ENCODE data around the gene ST6GALNAC5.

The ST6GALNAC5 gene

GRCh38 chr1:77037038-77037437 is 169.8 kb downstream of the ST6GALNAC5 start:
- no peak for TF ChIP-seq EZH2 (optimal IDR thresholded peaks at IDR 0.05; ENCODE audit: low read depth, low read length)
- no peak for TF ChIP-seq CTCF (IDR thresholded peaks at IDR 0.05; ENCODE audit: low read length)
- TF ChIP-seq EZH2phosphoT487 (IDR thresholded peaks at IDR 0.05; ENCODE audit: low read length): no peak
- Histone ChIP-seq H3K79me2 (ENCODE audit: low read length) (no peaks in the 10 kb centered on the region), H4K20me1 (ENCODE audit: insufficient read depth, low read length) (no peaks in the 10 kb centered on the region), H3K9ac (ENCODE audit: low read length) (no peak overlapping the region), H3K4me1 (ENCODE audit: low read length) (no peaks in the 10 kb centered on the region), H3K4me3 (ENCODE audit: low read length) (no peak overlapping the region), H2AFZ (ENCODE audit: low read length) (no peak overlapping the region), H3F3A (ENCODE audit: insufficient read depth, low read length) (no peaks in the 10 kb centered on the region), H3K27ac (ENCODE audit: low read length) (no peak overlapping the region), H3K9me3 (replicated peaks; ENCODE audit: insufficient read depth, low read length) (no peaks in the 10 kb centered on the region), H3K4me2 (ENCODE audit: low read depth, low read length) (no peak overlapping the region), H3K36me3 (replicated peaks; ENCODE audit: insufficient read depth, low read length) (no peaks in the 10 kb centered on the region), H3K27me3 (replicated peaks; ENCODE audit: insufficient read depth, low read length) (no peaks in the 10 kb centered on the region), H3K9me2 (replicated peaks; ENCODE audit: insufficient read depth, low read length) (no peaks in the 10 kb centered on the region)
- DNase-seq: no peak

GRCh38 chr1:77038000-77038399 is 170.7 kb downstream of the ST6GALNAC5 start:
- H3K27ac ChIP-seq (ENCODE audit: low read length): no peak overlapping the region
- H3K79me2 ChIP-seq (ENCODE audit: low read length): no peaks in the 10 kb centered on the region
- H3K4me1 ChIP-seq (ENCODE audit: low read length): no peaks in the 10 kb centered on the region
- no peak overlapping the region for H3K9ac ChIP-seq (ENCODE audit: low read length)
- no peaks in the 10 kb centered on the region for H3K27me3 ChIP-seq (replicated peaks; ENCODE audit: insufficient read depth, low read length)
- no peaks in the 10 kb centered on the region for H4K20me1 ChIP-seq (ENCODE audit: insufficient read depth, low read length)
- no peak overlapping the region for H3K4me2 ChIP-seq (ENCODE audit: low read depth, low read length)
- no peak overlapping the region for H3K4me3 ChIP-seq (ENCODE audit: low read length)
- H3K36me3 ChIP-seq (replicated peaks; ENCODE audit: insufficient read depth, low read length): no peaks in the 10 kb centered on the region
- no peaks in the 10 kb centered on the region for H3F3A ChIP-seq (ENCODE audit: insufficient read depth, low read length)
- H3K9me2 ChIP-seq (replicated peaks; ENCODE audit: insufficient read depth, low read length): no peaks in the 10 kb centered on the region
- no peak for TF ChIP-seq EZH2 (optimal IDR thresholded peaks at IDR 0.05; ENCODE audit: low read depth, low read length)
- TF ChIP-seq CTCF (IDR thresholded peaks at IDR 0.05; ENCODE audit: low read length): no peak
- TF ChIP-seq EZH2phosphoT487 (IDR thresholded peaks at IDR 0.05; ENCODE audit: low read length): no peak
- no peaks in the 10 kb centered on the region for H3K9me3 ChIP-seq (replicated peaks; ENCODE audit: insufficient read depth, low read length)
- H2AFZ ChIP-seq (ENCODE audit: low read length): no peak overlapping the region
- no peak for DNase-seq

- no peaks in the 10 kb centered on the region for H3K79me2 ChIP-seq (ENCODE audit: low read length)
- no peak overlapping the region for H3K27ac ChIP-seq (ENCODE audit: low read length)
Measured at GRCh38 chr1:77039111-77039510, 171.8 kb downstream of the ST6GALNAC5 start.

More at GRCh38 chr1:77039111-77039510, 171.8 kb downstream of the ST6GALNAC5 start:
- Histone ChIP-seq H3K4me1 (ENCODE audit: low read length) (no peaks in the 10 kb centered on the region), H3F3A (ENCODE audit: insufficient read depth, low read length) (no peaks in the 10 kb centered on the region), H3K9ac (ENCODE audit: low read length) (no peak overlapping the region), H4K20me1 (ENCODE audit: insufficient read depth, low read length) (no peaks in the 10 kb centered on the region), H2AFZ (ENCODE audit: low read length) (no peak overlapping the region), H3K27me3 (replicated peaks; ENCODE audit: insufficient read depth, low read length) (no peaks in the 10 kb centered on the region), H3K36me3 (replicated peaks; ENCODE audit: insufficient read depth, low read length) (no peaks in the 10 kb centered on the region), H3K4me3 (ENCODE audit: low read length) (no peak overlapping the region), H3K9me2 (replicated peaks; ENCODE audit: insufficient read depth, low read length) (no peaks in the 10 kb centered on the region), H3K9me3 (replicated peaks; ENCODE audit: insufficient read depth, low read length) (no peaks in the 10 kb centered on the region), H3K4me2 (ENCODE audit: low read depth, low read length) (no peak overlapping the region)
- no peak for TF ChIP-seq CTCF (IDR thresholded peaks at IDR 0.05; ENCODE audit: low read length)
- no peak for TF ChIP-seq EZH2 (optimal IDR thresholded peaks at IDR 0.05; ENCODE audit: low read depth, low read length)
- no peak for TF ChIP-seq EZH2phosphoT487 (IDR thresholded peaks at IDR 0.05; ENCODE audit: low read length)
- DNase-seq: no peak

All from MM.1S (cell line).